ENCODE measurements around the gene FCN3. TPM values are rescaled to one million over a fixed set of nuclear protein-coding genes. Genes with fewer than 3 reads are reported as not detected.

The FCN3 gene
- total RNA-seq, 1 experiment from 2014 or later, result 0.22 TPM

- no peaks in the 10 kb centered on the region for H3K27me3 Mint-ChIP-seq (ENCODE audit: low read depth)
- Histone ChIP-seq H4K5ac (ENCODE audit: insufficient read length, low read depth, low read length) (no peak overlapping the region), H3K14ac (ENCODE audit: insufficient read depth, low read length) (no peak overlapping the region), H2BK12ac (ENCODE audit: insufficient read length, low read depth, low read length) (no peak overlapping the region), H4K8ac (replicated peaks; ENCODE audit: insufficient read length, low read depth, low read length) (no peak overlapping the region), H3T11ph (ENCODE audit: low read length) (no peak overlapping the region), H3K79me1 (ENCODE audit: insufficient read depth, low read depth, low read length, poor library complexity, severe bottlenecking) (no peaks in the 10 kb centered on the region), H2BK15ac (ENCODE audit: low read depth, low read length) (no peak overlapping the region), H3K23ac (ENCODE audit: insufficient read length, low read depth, low read length) (no peak overlapping the region), H3K56ac (ENCODE audit: insufficient read length, low read depth, low read length) (no peak overlapping the region), H4K91ac (ENCODE audit: insufficient read length, low read depth, low read length) (no peak overlapping the region), H2BK5ac (ENCODE audit: insufficient read length, low read length) (no peak overlapping the region), H3K9ac (ENCODE audit: extremely low read depth, insufficient read length, low read length) (no peak overlapping the region), H3K23me2 (ENCODE audit: insufficient read length, low read depth, low read length, poor library complexity, severe bottlenecking) (no peaks in the 10 kb centered on the region), H3K27me3 (ENCODE audit: insufficient read depth, low read length) (no peaks in the 10 kb centered on the region), H3K4me2 (ENCODE audit: insufficient read depth, insufficient read length, low read length) (no peak overlapping the region), H3K9me3 (ENCODE audit: control insufficient read depth, low read depth, low read length) (no peaks in the 10 kb centered on the region), H3K4me1 (ENCODE audit: insufficient read depth, low read length) (no peaks in the 10 kb centered on the region), H3K18ac (ENCODE audit: insufficient read length, low read depth, low read length) (no peak overlapping the region), H2BK120ac (ENCODE audit: low read depth, low read length, poor library complexity, severe bottlenecking) (no peak overlapping the region), H3K79me2 (ENCODE audit: insufficient read depth, low read length) (no peaks in the 10 kb centered on the region), H2AK5ac (ENCODE audit: insufficient read length, low read length) (no peak overlapping the region), H2AFZ (ENCODE audit: low read length) (no peak overlapping the region), H3K4ac (ENCODE audit: low read depth, low read length) (no peak overlapping the region), H2BK20ac (ENCODE audit: low read depth, low read length, poor library complexity, severe bottlenecking) (no peak overlapping the region), H3K27ac (ENCODE audit: insufficient read length, low read depth, low read length) (no peak overlapping the region), H4K20me1 (ENCODE audit: control insufficient read depth, insufficient read depth, insufficient read length) (no peaks in the 10 kb centered on the region)
- no peaks in the 10 kb centered on the region for H3K9me3 Mint-ChIP-seq
- peak overlapping the region in 2 of 3 experiments; percentile 11 to 80; a peak in 4 of 7 replicates for H3K27ac Mint-ChIP-seq
- H3K4me3 Mint-ChIP-seq, result no peak overlapping the region
- peaks cover 9 to 17% (median 16%) of the 10 kb centered on the region in 3 experiments; a peak in 6 of 7 replicates for H3K36me3 Mint-ChIP-seq (ENCODE audit: insufficient read depth in 1 of 3, low read depth in 3 of 3)
- TF ChIP-seq, protein P1, sequence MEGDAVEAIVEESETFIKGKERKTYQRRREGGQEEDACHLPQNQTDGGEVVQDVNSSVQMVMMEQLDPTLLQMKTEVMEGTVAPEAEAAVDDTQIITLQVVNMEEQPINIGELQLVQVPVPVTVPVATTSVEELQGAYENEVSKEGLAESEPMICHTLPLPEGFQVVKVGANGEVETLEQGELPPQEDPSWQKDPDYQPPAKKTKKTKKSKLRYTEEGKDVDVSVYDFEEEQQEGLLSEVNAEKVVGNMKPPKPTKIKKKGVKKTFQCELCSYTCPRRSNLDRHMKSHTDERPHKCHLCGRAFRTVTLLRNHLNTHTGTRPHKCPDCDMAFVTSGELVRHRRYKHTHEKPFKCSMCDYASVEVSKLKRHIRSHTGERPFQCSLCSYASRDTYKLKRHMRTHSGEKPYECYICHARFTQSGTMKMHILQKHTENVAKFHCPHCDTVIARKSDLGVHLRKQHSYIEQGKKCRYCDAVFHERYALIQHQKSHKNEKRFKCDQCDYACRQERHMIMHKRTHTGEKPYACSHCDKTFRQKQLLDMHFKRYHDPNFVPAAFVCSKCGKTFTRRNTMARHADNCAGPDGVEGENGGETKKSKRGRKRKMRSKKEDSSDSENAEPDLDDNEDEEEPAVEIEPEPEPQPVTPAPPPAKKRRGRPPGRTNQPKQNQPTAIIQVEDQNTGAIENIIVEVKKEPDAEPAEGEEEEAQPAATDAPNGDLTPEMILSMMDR (conservative IDR thresholded peaks at IDR 0.05), result no peak
- peaks cover 42 to 65% of the 10 kb centered on the region in 2 experiments for H3K4me1 Mint-ChIP-seq
- DNase-seq, result no peak
Observed at GRCh38 chr1:27403931-27404330, 29.3 kb upstream of the FCN3 start.

All from H9 (cell line).